Neural cell (in vitro differentiated cells): ENCODE data around the gene PRELP.

ENCODE experiments used
- CTCF ChIP-seq: fragments of 450-650 bp; IDR thresholded peaks from 2 replicates; pipeline ENCODE4 v1.5.1; 2014; ENCODE audit warnings: antibody characterized with exemption, mild to moderate bottlenecking, moderate library complexity; ENCODE audit not compliant: poor library complexity, severe bottlenecking
- EZH2 ChIP-seq: fragments of 200-600, 300-800 bp; shearing (Covaris generic), sonication (generic); IDR thresholded peaks from 2 replicates; pipeline ENCODE4 v1.6.1; 2014; ENCODE audit warnings: antibody characterized with exemption, low read length, borderline replicate concordance, mild to moderate bottlenecking; ENCODE audit not compliant: insufficient read depth, poor library complexity, severe bottlenecking
- POLR2AphosphoS5 ChIP-seq: IDR thresholded peaks from 2 replicates; pipeline ENCODE4 v1.6.1; 2012
- REST ChIP-seq: IDR thresholded peaks from 2 replicates; pipeline ENCODE4 v1.6.1; 2012; ENCODE audit warnings: borderline replicate concordance
- TAF1 ChIP-seq: IDR thresholded peaks from 2 replicates; pipeline ENCODE4 v1.6.1; 2012; ENCODE audit warnings: low read depth

GRCh38 chr1:203437696-203438315, 37.8 kb upstream of the PRELP start:
- TF ChIP-seq TAF1 = no peak
- TF ChIP-seq CTCF = no peak
- TF ChIP-seq POLR2AphosphoS5 = no peak
- TF ChIP-seq REST = no peak
- TF ChIP-seq EZH2 = no peak
